ENCODE data around the gene SLC66A2. TPM values are rescaled to one million over a fixed set of nuclear protein-coding genes. Genes with fewer than 3 reads are reported as not detected.

The SLC66A2 gene
- total RNA-seq, 1 experiment from 2014 or later: 13.0 TPM

DNA sequence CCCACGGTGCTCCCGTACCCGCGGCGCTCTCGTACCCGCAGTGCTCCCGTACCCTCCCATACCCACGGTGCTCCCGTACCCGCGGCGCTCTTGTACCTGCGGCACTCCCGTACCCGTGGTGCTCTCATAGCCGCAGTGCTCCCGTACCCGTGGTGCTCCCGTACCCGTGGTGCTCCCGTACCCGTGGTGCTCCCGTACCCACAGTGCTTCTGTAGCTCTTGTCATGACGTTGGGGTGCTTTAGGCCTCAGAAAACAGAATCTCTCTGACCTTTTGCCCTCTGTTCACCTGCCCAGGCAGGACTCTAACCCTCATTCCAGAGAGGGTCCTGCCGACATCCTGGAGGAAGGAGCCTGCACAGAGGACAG lies 35.3 kb downstream of the SLC66A2 start:
- Histone ChIP-seq H3K14ac (ENCODE audit: insufficient read depth, low read length) (no peak overlapping the region), H2BK15ac (ENCODE audit: low read depth, low read length) (no peak overlapping the region), H2AFZ (ENCODE audit: low read length) (no peak overlapping the region), H4K20me1 (ENCODE audit: control insufficient read depth, insufficient read depth, insufficient read length) (no peaks in the 10 kb centered on the region), H3K4me2 (ENCODE audit: insufficient read depth, insufficient read length, low read length) (no peak overlapping the region), H3K4ac (ENCODE audit: low read depth, low read length) (no peak overlapping the region), H4K91ac (ENCODE audit: insufficient read length, low read depth, low read length) (no peak overlapping the region), H3K9ac (ENCODE audit: extremely low read depth, insufficient read length, low read length) (no peak overlapping the region), H2BK20ac (ENCODE audit: low read depth, low read length, poor library complexity, severe bottlenecking) (no peak overlapping the region), H4K8ac (replicated peaks; ENCODE audit: insufficient read length, low read depth, low read length) (no peak overlapping the region), H3K56ac (ENCODE audit: insufficient read length, low read depth, low read length) (no peak overlapping the region), H2BK120ac (ENCODE audit: low read depth, low read length, poor library complexity, severe bottlenecking) (no peak overlapping the region), H3K18ac (ENCODE audit: insufficient read length, low read depth, low read length) (no peak overlapping the region), H2BK5ac (ENCODE audit: insufficient read length, low read length) (no peak overlapping the region), H4K5ac (ENCODE audit: insufficient read length, low read depth, low read length) (no peak overlapping the region), H3K27ac (ENCODE audit: insufficient read length, low read depth, low read length) (no peak overlapping the region), H3K23me2 (ENCODE audit: insufficient read length, low read depth, low read length, poor library complexity, severe bottlenecking) (no peaks in the 10 kb centered on the region), H2AK5ac (ENCODE audit: insufficient read length, low read length) (no peak overlapping the region), H3K79me2 (ENCODE audit: insufficient read depth, low read length) (no peaks in the 10 kb centered on the region), H3T11ph (ENCODE audit: low read length) (no peak overlapping the region), H3K9me3 (ENCODE audit: control insufficient read depth, low read depth, low read length) (no peaks in the 10 kb centered on the region), H3K4me1 (ENCODE audit: insufficient read depth, low read length) (no peaks in the 10 kb centered on the region), H2BK12ac (ENCODE audit: insufficient read length, low read depth, low read length) (no peak overlapping the region), H3K27me3 (ENCODE audit: insufficient read depth, low read length) (no peaks in the 10 kb centered on the region), H3K79me1 (ENCODE audit: insufficient read depth, low read depth, low read length, poor library complexity, severe bottlenecking) (no peaks in the 10 kb centered on the region), H3K23ac (ENCODE audit: insufficient read length, low read depth, low read length) (no peak overlapping the region)
- TF ChIP-seq CTCF (conservative IDR thresholded peaks at IDR 0.05): no peak
- peaks cover 10% of the 10 kb centered on the region for H3K27me3 Mint-ChIP-seq (ENCODE audit: low read depth)
- H3K4me1 Mint-ChIP-seq: peaks cover 4 to 14% of the 10 kb centered on the region in 2 experiments; a peak in 3 of 4 replicates
- no peak overlapping the region for H3K4me3 Mint-ChIP-seq
- peaks cover 3 to 6% of the 10 kb centered on the region in 2 experiments; a peak in 3 of 5 replicates for H3K9me3 Mint-ChIP-seq
- no peak overlapping the region for H3K27ac Mint-ChIP-seq
- no peak for DNase-seq
- H3K36me3 Mint-ChIP-seq (ENCODE audit: insufficient read depth in 1 of 3, low read depth in 3 of 3): peaks cover 2 to 16% (median 5%) of the 10 kb centered on the region in 3 experiments; a peak in 5 of 7 replicates
- no CpG with 5 or more reads among the region's 26 CpGs for WGBS (ENCODE audit: extremely low coverage, insufficient read length, low lambda C conversion rate)
